Lung (tissue), 12 donors: ENCODE measurements around the gene ALG8. TPM values are rescaled to one million over a fixed set of nuclear protein-coding genes. Genes with fewer than 3 reads are reported as not detected.

Source experiments
- ATAC-seq: fragments of 200-7000 bp; cut with Tn5 transposase; one replicate; pipeline ENCODE4 v1.9.1; 2020; ENCODE audit warnings: moderate number of reproducible peaks; ENCODE audit not compliant: insufficient read depth, low FRiP score
- DNase-seq, 3 donors: peaks; one replicate each; pipeline ENCODE4 v3.0.0-alpha.2; 2013 to 2017
- H3K27ac ChIP-seq, 2 donors: one replicate each; pipeline ENCODE4 v1.5.1; 2013; ENCODE audit warnings: mild to moderate bottlenecking in 2 of 2, moderate library complexity in 2 of 2, control low read depth in 1 of 2, inconsistent platforms in 1 of 2, low read depth in 1 of 2, low read length in 1 of 2
- H3K27me3 ChIP-seq, 3 donors: one replicate each; pipeline ENCODE4 v1.5.1; 2013; ENCODE audit warnings: low read length in 2 of 3; ENCODE audit not compliant: control insufficient read depth in 3 of 3, insufficient read depth in 3 of 3
- H3K36me3 ChIP-seq, 4 donors: one replicate each; pipeline ENCODE4 v1.5.1; 2013; ENCODE audit warnings: low read length in 4 of 4, mild to moderate bottlenecking in 1 of 4, moderate library complexity in 1 of 4; ENCODE audit not compliant: control insufficient read depth in 4 of 4, insufficient read depth in 4 of 4
- H3K4me1 ChIP-seq, 5 donors: one replicate each; pipeline ENCODE4 v1.5.1; 2013; ENCODE audit warnings: low read length in 5 of 5, mild to moderate bottlenecking in 2 of 5, moderate library complexity in 1 of 5; ENCODE audit not compliant: control insufficient read depth in 5 of 5, insufficient read depth in 5 of 5
- H3K4me3 ChIP-seq: one replicate; pipeline ENCODE4 v1.5.1; 2013; ENCODE audit warnings: mild to moderate bottlenecking, control low read depth, moderate library complexity
- H3K9ac ChIP-seq, 2 donors: one replicate each; pipeline ENCODE4 v1.5.1; 2013; ENCODE audit warnings: low read length in 2 of 2, control low read depth in 1 of 2; ENCODE audit not compliant: insufficient read depth in 1 of 2
- H3K9me3 ChIP-seq, 4 donors: one replicate each; pipeline ENCODE4 v1.5.1; 2013; ENCODE audit warnings: low read length in 3 of 4, mild to moderate bottlenecking in 1 of 4, moderate library complexity in 1 of 4; ENCODE audit not compliant: control insufficient read depth in 4 of 4, insufficient read depth in 3 of 4
- CTCF ChIP-seq: IDR thresholded peaks from 2 replicates; pipeline ENCODE4 v1.5.1; 2012; ENCODE audit warnings: mild to moderate bottlenecking; ENCODE audit errors: control extremely low read depth, extremely low read depth
- WGBS, 2 donors: extraction: QIAGEN DNeasy Blood & Tissue Kit; methylation state at CpG; one replicate each; pipeline ENCODE4 v1.1.7; 2013; 5-methylcytosine and 5-hydroxymethylcytosine counted together
- polyA plus RNA-seq, 2 donors: library from polyadenylated mRNA; stranded (reverse); fragments of 200-250 nt; gene quantifications; one replicate each; pipeline ENCODE4 v1.2.1, GENCODE V29; 2013
- total RNA-seq, 2 donors: library from RNA; depleted of rRNA in 1 of 2; stranded (reverse); fragments of >200 nt in 1 of 2; gene quantifications; one replicate each; pipeline ENCODE4 v1.2.1, GENCODE V29; 2014 to 2021
- donor health status: control.
- donor health status: control.
- donor health status: Bipolar disorder and iron deficiency.
- donor health status: healthy.
- donor health status: DM: yes; HTN: yes; CAD: no.

ALG8 gene
- total and polyA plus RNA-seq, 4 donors: 25.1 to 62.8 (median 35.5) TPM

DNA sequence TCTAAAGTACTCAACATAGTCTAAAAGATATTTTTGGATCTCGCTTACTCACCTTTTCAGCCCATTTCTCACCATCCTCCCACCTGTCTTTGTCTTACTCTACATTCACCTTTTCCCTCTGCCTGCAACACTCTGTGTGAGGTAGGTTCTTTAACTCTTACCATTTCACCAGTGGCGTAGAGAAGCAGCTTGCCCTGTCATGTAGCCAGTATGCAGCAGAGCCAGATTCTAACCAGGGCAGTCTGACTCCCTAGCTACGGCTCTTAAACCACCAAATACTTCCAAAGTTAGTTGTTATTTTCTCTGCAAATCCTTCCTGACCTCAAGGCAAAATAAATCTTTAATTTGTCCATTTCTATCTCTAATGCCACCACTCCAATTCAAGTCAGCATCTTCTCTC, 7.5 kb downstream of the ALG8 start:
- Histone ChIP-seq H3K4me3 (no peak overlapping the region), H3K27ac (no peak overlapping the region), H3K36me3 (peaks cover 0 to 6% (median 2%) of the 10 kb centered on the region in 4 donors), H3K9me3 (no peaks in the 10 kb centered on the region), H3K4me1 (peaks cover 0 to 6% (median 0%) of the 10 kb centered on the region in 5 donors), H3K27me3 (no peaks in the 10 kb centered on the region), H3K9ac (no peak overlapping the region)
- WGBS, 2 donors: 66 to 84% methylated on average over 3 of the region's 3 CpGs
- ATAC-seq: no peak
- TF ChIP-seq CTCF: no peak
- no peak for DNase-seq

- Histone ChIP-seq H3K4me1 (peaks cover 0 to 4% (median 0%) of the 10 kb centered on the region in 5 donors), H3K9me3 (no peaks in the 10 kb centered on the region), H3K27me3 (no peaks in the 10 kb centered on the region), H3K4me3 (no peak overlapping the region), H3K36me3 (peaks cover 3 to 10% (median 6%) of the 10 kb centered on the region in 4 donors), H3K27ac (no peak overlapping the region), H3K9ac (no peak overlapping the region)
- ATAC-seq (no peak), DNase-seq (no peak)
- WGBS, 2 donors: 96% methylated on average over 3 of the region's 3 CpGs
- no peak for TF ChIP-seq CTCF
Measured at GRCh38 chr11:78127403-78127802, 12.0 kb downstream of the ALG8 start.

GRCh38 chr11:78112582-78113275, 26.7 kb downstream of the ALG8 start:
- no peak for DNase-seq
- no peaks in the 10 kb centered on the region for H3K9me3 ChIP-seq
- no peak overlapping the region for H3K4me3 ChIP-seq
- TF ChIP-seq CTCF: no peak
- no peaks in the 10 kb centered on the region for H3K4me1 ChIP-seq
- WGBS, 2 donors: 85 to 93% methylated on average over 6 of the region's 6 CpGs
- no peaks in the 10 kb centered on the region for H3K27me3 ChIP-seq
- peaks cover 0 to 15% (median 11%) of the 10 kb centered on the region in 4 donors for H3K36me3 ChIP-seq
- no peak overlapping the region for H3K27ac ChIP-seq
- no peak for ATAC-seq
- H3K9ac ChIP-seq: no peak overlapping the region

DNA sequence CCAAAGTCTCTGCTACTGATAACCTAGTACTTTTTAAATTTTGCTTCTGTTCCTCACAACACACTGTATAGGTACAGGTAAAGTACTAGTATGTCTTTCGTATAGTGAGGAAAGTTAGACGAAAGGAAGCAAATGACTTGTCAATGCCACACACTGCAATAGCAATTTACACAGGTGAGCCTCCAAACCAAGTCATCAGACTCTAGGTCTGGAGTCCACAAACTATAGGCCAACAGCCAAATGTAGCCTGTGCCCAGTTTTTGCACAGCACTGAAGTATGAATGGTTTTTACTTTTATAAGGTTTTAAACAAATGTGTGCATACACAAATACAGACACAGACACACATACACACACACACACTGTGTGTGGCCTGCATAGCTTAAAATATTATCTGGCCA, 28.1 kb downstream of the ALG8 start:
- H3K9me3 ChIP-seq: no peaks in the 10 kb centered on the region
- H3K9ac ChIP-seq: no peak overlapping the region
- DNase-seq (no peak), ATAC-seq (no peak)
- H3K27ac ChIP-seq: no peak overlapping the region
- WGBS, 2 donors: 95 to 96% methylated on average over 2 of the region's 2 CpGs
- H3K4me1 ChIP-seq: no peaks in the 10 kb centered on the region
- TF ChIP-seq CTCF: no peak
- no peak overlapping the region for H3K4me3 ChIP-seq
- no peaks in the 10 kb centered on the region for H3K27me3 ChIP-seq
- peaks cover 5 to 15% (median 12%) of the 10 kb centered on the region in 4 donors for H3K36me3 ChIP-seq
